Measurements from ENCODE around the gene SERAC1.

The SERAC1 gene

GRCh38 chr6:158073776-158074175, 94.3 kb downstream of the SERAC1 start:
- DNase-seq = no peak

GRCh38 chr6:158072083-158072721, 95.9 kb downstream of the SERAC1 start:
- peak; percentile 83 for DNase-seq

DNA sequence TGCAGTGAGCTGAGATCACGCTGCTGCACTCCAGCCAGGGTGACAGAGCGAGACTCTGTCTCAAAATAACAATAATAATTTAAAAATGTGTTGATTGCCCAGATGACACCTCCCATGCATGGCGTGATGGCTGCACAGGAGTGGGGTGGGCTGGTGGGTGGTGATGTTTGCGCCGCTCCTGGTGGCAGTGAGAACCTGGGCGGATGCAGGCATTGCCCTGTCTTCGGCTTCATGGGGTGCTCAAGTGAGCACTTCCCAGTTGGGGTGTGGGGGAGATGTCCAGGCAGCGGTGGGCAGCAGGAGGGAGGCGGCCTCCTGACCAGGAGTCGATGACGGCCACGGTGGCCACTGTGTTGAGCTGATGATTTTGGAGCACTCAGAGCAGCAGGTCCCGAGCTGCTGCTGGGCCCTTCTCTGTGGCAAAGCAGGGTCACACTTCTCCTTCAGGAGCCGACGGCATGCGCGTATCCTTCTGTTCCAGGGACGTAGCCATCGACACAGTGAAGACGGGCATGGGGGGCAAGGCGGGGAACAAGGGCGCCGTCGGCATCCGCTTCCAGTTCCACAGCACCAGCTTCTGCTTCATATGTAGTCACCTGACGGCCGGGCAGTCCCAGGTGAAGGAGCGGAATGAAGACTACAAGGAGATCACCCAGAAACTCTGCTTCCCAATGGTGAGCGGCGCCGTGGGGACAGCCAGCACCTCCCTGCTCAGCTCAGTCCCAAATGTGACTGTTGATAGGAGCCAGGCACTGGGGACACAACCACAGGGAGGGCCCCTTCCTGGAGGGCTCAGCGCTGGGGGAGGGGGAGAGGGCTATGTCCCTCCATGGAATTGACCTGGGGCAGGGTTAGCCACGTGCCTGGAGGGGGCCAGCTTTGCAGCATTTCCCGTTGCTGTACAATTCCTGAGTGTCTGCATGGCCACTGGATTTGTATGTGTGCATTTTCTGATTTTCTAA, 96.7 kb downstream of the SERAC1 start:
- no peak for DNase-seq

DNA sequence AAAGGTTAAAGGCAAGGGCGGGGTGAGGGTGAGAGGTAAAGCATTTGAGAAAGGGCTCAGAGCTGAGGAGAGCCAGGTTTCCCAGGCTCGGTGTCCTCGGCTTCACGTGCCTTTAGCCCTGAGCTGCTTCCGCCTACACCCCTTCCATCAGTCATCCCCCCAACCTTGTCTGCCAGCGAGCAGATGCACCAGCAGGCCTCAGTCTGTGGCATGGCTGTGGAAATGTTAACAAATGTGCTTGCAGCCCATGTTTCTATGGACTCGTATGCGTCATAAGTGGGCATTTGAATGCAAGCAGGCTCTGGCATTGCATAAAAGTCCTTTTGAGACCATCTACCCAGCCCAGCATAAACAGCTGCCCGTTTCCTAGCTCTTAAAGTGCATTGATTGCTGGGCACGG, 97.5 kb downstream of the SERAC1 start:
- DNase-seq = no peak

DNA sequence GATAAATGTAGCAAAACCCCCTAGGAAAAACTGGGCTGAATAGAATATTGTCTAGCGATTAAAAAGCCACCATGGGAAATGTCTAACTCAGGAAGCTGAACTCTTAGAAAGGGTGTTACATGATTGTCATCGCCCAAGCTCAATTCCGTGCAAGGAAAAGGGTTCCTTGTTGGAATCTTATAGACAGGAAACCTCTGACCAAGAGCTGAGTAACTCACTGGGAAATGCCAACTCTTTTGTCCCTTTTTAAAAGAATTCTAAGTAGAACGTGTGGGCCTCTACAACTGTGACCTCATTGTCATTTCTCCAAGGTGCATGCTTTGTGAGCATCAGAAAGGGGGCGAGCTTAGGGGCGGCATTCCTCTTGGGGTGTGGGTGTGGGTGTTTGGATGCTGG, 98.3 kb downstream of the SERAC1 start:
- no peak for DNase-seq

GRCh38 chr6:158068893-158069799, 98.9 kb downstream of the SERAC1 start:
- DNase-seq = no peak

- DNase-seq = no peak
These were observed 99.7 kb downstream of the SERAC1 start for GRCh38 chr6:158068156-158068892.

- no peak for DNase-seq
These were observed 100.5 kb downstream of the SERAC1 start for GRCh38 chr6:158067436-158068015.

- DNase-seq = no peak
These were observed 101.8 kb downstream of the SERAC1 start for GRCh38 chr6:158066136-158066781.

- no peak for DNase-seq
These were observed 103.3 kb downstream of the SERAC1 start for GRCh38 chr6:158064725-158065251.

GRCh38 chr6:158063736-158064135, 104.3 kb downstream of the SERAC1 start:
- DNase-seq = no peak

DNA sequence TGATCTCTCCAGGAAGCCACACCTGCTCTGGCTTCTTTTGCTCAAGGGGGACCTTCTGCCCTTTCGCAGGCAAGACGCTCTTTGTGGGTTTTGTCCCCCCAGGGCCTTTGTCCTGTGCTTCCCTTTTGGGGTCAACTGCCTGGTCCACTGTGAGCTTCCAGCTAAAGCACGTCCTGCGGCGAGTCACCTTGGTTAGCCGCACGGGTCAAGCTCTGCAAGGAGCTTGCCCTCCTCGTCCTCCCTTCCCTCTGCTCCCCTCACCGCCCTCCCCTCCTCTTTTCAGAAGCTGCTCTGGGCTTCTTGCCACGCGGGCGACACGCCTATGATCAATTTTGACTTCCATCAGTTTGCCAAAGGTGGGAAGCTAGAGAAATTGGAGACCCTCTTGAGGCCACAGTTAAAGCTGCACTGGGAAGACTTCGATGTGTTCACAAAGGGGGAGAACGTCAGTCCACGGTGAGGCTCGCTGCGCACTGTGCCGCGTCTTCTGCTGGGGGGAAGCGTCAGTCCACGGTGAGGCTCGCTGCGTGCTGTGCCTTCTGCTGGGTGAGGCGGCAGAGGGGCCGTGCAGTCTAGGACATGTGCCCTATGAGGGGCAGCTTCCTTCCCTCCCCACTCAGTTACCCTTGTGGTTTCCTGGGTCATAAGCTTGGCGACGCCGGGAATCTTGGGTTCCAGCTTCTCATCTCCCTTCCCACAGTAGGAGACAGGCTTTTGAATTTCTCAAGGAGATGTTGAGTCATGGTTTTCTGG, 106.2 kb downstream of the SERAC1 start:
- DNase-seq = no peak

DNA sequence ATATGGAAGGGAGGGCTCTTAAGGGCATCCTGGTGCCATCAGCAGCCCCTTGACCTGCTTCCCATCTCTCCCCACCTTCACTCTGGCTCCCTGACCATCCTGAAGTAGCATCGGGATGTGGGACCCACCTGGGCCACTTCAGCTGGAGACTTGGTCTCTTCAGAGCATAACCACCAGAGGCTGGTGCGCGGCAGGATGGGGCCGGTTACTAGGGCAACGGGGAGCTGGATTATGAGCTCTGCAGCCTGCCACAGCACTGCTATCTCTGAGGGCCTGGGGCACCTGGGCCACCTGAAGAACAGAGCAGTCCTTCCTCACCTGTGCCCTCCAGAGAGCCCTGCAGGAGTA, 106.7 kb downstream of the SERAC1 start:
- DNase-seq = no peak

- DNase-seq = peak; percentile 79
These were observed 107.4 kb downstream of the SERAC1 start for GRCh38 chr6:158060455-158061360.

Data from right forelimb (tissue), 1 donor.